8988T (cell line): ENCODE data around the gene TTPAL.

ENCODE experiments used
- DNase-seq: peaks from one replicate; pipeline ENCODE4 v3.0.0; 2011

TTPAL gene

DNA sequence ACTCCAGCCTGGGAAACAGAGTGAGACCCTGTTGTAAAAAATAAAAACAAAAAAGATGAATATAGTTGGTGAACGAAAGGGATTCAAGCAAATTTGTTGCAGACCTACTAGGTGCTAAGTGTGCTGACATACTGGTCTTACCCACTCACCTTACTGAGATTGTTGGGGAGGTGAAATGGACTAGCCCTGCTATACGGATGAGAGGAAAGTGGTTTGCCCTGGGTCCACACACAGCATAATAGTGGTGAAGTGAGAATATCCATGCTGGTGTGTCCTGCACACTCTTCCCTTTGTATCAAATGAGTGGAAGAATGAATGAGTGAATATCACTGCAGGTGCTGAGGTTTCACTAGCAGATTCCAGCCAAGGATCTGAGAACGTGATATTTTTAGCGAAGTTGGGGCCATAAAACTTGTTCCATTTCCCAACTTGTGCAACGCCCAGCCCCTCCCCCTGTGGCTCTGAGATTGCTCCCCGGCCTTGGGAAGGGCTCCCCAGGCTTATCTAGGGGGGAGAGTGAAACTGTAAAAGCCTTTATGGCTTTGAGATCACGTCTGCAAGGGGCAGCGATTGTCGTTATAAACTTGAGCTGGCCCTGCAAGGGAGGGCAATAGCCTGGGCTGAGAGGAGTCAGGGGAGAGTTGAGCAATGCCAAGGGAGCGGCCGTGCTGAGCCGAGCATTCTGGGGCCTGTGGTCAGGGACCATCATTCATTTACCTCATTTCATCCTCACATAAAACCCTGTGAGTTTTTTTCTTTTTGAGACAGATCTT, 33.2 kb upstream of the TTPAL start:
- DNase-seq, result no peak

DNA sequence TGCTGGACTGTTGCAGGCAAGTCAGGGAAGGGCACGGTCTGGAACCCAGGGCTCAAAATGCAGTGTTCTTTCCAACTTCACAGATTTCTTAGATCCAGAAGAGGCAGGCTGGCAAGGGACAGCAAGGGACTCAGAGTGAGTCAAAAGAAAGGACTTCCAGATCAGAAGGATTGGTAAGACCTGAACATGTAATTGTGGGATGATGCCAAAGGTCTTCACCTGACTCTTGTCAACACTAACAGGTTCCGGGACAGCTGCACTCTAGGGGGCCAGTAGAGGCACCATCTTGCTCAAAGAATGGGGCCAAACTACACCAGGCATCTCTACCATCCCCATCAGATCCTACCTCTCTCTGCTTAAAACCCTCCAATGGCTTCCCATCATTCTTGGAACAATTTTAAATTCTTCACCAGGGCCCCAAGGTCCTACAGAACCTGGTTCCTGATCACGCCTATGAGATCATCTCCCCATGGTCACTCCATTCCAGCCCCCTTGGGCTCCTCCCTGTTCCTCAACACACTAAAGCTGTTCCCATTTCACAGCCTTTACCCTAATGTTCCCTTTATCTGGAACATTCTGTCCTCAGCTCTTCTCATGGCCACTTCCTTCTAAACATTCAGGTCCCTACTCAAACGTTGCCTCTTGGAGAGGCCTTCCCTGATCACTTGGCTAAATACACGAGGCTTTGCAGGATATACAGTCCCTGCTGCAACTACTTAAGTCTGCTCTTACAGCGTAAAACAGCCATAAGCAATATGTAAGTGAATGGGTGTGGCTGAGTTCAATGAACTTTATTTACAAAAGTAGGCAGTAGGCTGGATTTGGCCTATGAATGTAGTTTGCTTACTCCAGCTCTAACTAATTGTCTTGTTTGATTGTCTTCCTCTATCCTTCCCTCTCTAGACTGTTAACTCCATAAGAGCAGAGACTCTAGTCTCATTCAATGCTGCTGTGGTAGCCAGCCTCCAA, 29.6 kb upstream of the TTPAL start:
- no peak for DNase-seq

DNA sequence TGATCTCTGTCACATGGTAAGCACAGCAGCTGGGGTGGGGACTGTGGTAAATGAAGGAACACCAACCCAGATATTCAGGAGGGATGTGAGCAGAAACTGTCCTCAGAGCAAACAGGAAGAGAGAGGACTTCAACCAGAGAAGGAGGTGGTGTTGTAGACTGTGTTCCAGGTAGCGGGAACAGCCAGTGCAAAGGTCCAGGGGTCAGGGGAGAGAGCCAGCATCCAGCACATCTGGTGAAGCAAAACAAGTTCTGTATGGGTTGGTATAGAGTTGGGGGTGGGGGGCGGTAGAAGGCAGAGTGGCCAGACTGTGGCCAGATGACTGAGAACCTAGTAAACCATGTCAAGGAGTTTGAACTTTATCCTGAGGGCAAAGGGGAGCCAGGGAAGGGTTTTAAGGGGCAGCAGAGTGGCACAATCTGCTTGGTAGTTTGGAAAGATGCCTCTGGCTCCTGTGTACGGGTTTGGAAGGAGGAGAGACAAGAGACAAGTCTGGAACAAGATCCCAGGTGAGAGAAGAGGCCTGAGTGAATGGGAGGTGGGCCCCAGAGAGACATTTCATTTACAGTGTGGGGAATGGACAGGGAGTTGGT, 27.8 kb upstream of the TTPAL start:
- no peak for DNase-seq

DNA sequence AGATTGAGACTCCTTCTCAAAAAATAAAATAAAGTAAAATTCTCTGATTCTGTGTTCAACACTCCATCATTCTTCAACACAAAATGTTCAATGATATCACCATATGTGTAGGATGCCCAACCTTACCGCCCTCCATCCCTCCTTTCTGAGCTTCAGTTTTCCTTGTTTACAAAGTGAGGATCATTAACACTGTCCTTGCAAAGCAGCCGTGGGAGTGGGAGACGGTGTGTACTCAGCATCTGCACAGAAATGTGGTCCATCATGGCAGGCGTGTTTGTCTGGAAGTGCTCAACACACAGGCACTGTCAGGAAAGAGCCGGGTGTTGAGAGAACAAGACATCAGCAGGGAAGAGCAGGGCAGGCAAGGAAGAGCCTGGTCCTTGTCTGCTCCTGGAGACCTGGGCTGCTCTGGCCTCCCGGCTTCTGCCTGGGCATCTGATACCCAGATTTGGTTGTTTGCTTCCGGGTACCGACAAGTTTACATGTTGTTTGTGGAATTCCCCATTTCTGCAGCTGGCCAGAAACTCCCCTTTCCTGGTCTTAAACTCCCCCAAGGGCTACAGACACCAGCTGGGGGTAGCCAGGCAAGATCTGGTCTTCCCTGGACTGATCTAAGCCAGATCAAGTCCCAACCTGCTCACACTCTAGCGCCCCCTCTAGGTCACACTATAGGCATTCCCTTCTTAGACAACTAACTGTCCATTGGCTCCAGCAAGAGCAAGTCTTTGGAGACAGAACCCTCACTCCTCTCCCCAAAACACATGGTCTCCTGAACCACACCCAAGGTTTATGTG, 26.7 kb upstream of the TTPAL start:
- no peak for DNase-seq

DNA sequence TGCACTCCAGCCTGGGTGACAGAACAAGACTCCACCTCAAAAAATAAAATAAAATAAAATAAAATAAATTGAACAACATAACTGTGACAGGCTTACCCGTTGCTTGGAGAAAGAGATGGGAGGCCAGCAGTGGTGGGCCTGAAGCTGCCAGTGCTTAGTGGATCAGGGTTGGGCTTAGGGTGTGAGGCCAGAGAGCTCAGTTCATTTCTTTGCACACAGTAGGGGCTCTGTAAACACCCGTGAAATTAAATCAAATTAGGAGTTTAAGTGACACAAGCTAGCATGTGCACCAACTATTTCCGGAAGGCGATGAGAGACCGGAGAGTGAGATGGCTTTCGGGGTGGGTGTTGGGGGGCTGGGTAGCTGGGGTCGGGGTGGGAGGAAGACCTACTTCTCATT, 25.8 kb upstream of the TTPAL start:
- DNase-seq, result no peak

DNA sequence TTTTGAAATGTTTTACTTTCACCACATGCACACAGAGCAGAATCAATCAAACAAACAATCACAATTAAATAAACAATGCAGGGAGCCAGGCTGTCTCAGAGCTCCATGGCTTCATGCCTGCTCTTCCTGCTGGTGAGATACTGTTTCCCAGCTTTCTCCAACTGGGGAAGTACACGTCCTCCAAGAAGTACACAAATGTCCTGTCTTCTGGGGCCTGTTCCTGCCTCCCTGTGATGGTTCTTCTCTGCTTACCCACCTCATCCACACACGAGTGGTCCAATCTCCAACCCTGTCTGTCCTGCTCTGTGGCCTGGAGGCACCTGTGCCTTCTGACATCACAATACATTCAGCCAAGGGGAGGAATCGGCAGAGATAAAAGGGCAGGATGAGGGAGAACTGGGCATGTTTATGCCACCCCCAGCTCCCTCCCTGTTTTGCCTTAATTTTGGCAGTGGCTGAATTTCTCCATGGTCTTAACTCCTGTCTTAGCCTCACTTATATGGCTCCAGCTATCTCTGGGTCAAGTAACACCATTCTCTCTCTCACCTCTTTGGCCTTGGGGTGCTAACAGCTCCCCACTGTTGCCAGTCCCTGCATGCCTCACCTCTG, 25.3 kb upstream of the TTPAL start:
- DNase-seq, result no peak

DNA sequence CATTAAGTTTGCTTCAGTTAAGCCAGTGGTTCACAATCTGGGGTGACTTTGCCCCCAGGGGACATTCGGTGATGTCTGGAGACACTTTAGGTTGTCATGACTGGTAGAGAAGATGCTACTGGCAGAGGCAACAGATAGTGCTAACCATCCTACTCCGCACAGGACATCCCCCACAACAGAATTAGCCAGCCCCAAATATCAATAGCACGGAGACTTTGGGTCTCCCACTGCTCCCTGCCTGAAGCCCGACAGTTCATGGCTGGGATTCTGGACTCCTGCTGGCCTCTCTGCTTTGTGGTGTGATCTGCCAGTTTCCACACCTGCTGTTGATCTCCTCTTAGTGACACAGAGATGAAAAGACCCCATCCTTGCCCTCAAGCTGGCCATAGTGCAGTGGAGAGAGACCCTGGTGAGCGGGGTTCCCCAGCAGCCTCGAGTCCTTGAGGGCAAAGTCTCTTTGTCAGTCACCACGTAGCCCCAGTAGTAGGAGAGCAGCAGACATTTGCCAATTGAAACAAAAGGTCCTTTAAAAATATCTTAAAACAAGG, 24.7 kb upstream of the TTPAL start:
- no peak for DNase-seq

DNA sequence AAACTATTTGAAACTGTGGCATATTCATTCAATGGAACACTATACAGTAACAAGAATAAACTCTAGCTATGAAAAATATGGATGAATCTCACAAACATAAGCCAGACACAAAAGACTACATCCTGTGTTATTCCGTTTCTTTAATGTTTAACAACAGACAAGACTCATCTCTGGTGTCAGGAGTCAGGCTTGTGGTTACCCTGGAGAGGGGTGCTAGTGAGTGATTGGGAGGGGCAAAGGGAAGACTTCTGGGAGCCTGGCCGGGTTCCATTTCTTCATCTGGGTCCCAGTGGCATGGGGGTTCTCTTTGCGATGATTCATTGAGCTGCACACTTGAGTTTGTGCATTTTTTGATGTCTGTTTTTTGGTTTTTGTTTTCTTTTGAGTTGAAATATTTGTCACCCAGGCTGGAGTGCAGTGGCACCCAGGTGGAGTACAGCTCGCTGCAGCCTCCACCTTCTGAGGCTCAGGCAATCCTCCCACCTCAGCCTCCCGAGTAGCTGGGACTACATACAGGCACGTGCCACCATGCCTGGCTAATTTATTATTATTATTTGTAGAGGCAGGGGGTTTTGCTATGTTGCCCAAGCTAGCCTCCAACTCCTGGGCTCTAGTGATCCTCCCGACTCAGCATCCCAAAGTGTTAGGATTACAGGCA, 21.2 kb upstream of the TTPAL start:
- no peak for DNase-seq

DNA sequence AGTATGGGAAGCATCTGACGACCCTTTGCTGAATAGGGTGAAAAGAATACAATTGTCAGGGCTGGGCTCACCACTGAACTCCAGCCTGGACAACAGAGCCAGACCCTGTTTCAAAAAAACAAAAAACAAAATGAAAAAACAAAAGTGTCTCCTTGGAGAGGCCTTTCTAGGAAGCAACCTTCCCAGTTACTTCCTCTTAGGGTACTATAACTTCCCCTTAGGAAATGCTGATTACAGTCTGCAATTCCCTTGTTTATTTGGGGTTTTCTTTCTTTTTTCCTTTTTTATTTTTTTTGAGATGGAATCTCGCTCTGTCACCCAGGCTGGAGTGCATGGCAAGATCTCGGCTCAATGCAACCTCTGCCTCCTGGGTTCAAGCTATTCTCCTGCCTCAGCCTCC, 20.5 kb upstream of the TTPAL start:
- no peak for DNase-seq

DNA sequence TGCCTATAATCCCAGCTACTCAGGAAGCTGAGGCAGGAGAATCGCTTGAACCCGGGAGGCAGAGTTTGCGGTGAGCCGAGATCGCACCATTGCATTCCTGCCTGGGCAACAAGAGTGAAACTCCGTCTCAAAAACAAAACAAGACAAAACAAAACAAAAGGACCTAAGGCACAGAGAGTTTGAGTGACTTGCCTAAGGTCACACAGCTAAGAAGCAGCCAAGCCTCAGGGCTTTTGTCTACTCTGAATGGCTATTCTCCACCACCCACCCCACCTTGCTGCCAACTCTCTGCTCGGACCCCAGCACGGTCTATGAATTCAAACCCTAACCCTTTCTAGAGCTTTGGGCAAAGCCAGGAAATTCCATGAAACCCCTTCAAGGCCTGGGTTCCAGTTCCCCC, 19.1 kb upstream of the TTPAL start:
- DNase-seq, result no peak

DNA sequence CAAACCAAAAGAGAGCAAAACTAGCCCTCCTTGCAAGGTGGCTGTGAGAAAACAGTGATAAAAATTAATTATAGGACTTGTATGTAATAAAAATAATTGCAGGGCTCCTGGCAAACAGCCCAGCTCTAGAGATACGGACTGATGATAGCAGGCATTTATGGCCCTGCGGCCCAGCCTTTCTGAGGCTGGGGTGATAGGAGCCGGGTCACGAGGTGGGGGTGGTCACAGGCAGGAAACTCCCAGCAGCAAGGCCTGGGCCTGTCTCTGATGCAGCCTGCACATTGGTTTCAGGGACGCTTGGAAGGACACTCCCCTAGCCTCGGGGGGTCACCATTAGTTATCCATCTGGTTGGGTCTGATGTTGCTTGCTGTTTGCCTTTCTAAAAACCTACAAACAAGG, 18.7 kb upstream of the TTPAL start:
- no peak for DNase-seq

DNA sequence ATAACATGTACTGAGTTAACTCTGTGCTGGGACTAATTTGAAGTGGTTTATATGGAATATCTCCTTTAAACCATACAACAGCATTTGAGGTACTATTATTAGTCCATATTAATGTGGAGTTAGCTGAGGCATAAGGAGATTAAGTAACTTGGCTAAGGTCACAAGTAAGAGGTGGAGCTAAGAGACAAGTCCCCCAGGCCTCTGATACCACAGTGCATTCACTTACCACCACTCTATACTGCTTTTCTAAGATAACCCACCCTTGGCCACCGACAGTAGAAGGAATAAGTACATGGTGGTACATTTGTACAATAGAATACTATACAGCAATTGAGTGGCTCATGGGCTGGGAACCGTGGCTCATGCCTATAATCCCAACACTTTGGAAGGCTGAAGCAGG, 16.4 kb upstream of the TTPAL start:
- DNase-seq, result no peak

DNA sequence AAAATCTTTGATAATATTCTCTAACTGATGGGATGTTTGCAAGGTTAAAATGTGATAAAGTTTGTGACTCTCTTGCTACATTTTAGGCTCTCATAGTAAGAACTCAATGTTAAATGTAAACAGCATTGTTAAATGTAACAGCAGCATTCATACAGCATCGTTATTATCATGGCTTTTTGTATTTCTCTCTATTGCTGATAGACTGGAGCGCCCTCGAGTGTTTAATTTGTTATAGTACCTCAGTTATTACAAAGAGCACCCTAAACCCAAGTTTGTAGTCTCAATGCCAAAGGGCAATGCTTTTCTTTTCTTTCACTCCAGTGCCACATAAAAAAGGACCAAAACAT, 14.9 kb upstream of the TTPAL start:
- DNase-seq, result no peak

DNA sequence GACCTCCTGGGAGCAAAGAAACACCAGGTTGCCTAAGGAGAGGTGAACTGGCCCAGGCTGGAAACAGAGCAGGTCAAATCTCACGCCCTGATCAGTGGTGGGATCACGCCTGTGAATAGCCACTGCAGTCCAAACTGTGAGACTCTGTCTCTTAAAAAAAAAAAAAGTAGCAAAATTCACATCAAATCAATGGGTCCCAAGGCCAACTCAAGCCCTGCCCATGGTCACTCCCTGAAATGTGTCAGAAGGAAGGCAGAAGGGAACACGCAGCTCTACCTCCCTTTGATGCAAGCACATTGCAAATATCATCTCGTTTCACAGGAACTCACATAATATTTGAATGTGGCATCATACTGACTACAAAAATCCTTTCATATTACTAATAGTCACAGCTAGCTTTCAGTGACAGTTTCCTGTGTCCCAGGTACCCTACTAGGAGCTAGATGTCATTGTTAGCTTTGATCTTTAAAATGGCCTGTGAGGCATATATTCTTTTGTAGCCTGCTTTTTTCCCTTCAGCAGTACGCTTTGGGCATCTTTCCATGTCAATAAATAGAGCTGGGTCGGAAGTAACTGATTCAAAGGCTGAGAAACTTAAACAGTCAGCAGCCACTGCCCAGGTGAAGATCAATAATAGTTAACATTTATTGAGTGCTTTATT, 14.4 kb upstream of the TTPAL start:
- DNase-seq, result no peak

DNA sequence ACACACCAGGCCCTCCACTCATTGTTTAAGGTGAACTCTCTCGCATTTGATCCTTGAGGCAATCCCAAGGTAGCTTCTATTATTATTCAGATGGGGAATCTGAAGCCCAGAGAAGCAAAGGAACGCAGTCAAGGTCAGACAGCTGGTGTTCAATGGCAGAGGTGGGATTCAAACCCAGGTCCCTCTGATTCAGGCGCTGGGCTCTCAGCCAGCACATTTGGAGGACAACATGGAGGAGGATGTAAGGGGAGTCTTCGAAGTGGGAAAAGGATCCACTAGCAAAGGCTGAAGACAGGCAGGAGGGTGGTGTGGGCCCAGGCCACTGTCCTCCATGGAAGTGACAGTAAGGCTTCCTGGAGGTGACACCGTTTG, 13.9 kb upstream of the TTPAL start:
- no peak for DNase-seq

DNA sequence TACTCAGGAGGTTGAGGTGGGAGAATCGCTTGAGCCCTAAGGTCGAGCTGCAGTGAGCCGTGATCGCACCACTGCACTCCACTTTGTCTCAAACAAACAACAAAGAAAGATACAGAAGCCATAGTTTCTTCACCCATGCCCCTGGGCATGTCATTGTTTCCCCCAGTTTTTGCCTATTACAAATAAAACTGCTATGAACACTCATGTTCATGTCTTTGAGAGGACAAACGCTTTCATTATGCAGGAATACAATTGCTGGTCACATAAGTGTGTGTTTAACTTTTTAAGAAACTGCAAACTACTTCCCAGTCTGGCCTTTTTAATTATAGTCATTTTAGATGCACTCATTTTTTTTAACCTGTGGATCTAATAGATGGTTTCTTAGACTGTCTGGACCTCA, 12.2 kb upstream of the TTPAL start:
- no peak for DNase-seq

DNA sequence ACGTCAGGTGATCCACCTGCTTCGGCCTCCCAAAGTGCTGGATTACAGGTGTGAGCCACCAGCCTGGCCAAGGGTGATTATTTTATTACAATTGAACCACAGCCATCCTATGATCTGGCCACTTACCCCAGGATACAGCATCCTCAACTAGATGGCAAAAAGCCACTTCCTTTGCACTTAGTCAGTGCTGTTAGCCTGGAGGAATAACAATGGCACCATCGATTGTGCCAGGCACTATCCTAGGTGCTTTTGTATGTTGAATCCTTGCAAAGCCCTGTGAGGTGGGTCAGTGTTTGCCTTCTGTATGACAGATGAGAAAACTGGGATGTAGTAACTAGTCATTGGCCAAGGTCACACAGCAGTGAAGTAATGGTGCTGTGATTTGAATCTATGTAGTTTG, 11.2 kb upstream of the TTPAL start:
- DNase-seq, result no peak

DNA sequence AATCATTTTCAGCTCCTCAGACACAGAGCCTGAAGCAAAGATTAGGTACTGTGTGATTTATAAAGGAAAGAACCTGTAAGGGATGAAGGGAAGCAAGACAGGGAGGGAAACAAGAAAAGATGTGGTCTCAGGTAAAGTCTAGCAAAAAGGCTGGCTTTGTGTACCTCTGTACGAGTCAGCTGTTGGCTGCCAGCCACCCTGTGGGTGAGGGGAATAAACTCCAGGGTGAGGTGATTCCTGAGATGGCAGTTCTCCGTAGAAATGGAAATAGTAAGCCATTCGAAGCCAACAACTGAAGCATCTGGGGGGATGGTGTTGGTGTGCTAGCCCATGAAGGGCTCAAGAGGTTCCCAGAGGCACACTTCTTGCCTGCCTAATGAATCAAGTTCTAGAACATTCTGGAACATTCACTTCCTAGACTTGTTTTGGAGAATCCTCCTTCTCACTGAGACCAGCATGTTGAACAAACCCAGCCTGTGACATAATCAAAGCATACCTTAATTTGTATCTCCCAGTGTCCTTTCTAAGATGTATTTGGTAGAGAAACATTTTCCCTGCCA, 10.6 kb upstream of the TTPAL start:
- DNase-seq, result no peak

DNA sequence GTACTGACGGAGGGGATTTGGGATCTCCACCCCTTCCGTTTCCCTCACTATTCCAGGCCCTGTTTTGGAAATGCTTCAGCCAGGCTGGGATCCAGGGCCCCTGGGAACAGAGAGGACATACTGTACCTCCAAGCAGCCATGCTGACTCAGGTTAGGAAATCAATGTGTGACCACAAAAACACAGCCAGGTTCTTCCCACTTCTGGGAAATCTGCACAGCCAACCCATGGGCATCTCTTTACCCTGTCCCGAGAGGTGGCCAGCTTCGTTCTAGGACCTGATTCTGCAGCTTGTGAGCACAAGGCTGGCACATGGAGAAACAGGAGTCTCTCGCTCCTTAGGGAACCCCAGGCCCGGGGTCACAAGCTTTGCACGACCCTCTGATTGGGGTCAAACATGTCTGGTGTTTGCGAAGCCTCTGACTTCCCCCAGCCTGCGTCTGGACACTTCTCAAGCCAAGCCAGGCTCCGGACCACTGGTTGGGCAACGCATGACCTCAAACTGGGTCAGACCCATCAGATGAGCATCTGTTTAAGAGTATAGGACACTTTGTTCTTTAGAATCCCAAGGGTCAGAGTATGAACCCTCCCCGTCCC, 8.3 kb upstream of the TTPAL start:
- DNase-seq, result no peak

DNA sequence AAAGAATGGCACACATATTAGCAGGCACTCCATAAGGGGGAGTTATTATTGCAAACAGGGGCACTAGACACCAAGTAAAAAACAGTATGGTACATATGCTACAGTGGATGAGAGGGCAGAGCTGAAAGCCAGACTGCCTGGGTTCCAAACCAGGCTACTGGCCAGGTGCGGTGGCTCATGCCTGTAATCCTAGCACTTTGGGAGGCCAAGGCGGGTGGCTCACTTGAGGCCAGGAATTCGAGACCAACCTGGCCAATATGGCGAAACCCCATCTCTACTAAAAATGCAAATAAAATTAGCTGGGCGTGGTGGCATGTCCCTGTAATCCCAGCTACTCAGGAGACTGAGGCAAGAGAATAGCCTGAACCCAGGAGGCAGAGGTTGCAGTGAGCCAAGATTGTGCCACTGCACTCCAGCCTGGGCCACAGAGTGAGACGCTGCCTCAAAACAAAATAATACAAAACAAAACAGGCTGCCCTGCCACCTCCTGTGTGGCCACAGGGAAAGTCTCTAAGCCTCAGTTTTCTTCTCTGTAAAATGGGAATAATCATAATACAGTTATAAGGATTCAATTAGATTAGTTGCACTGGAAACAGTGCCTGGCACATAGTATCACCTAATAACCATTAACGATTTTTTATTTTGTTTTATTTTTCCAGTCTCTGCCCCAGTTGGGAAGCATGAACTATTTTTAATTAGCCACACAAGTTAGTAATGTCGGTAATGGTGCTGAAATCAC, 7.5 kb upstream of the TTPAL start:
- DNase-seq, result no peak
